ENCODE results near the gene TPSB2.

- TF ChIP-seq CTCF (conservative IDR thresholded peaks at IDR 0.05; ENCODE audit: low read depth, low read length) (no peak), EZH2 (IDR thresholded peaks at IDR 0.05; ENCODE audit: low read length, unreplicated experiment) (no peak), EZH2phosphoT487 (IDR thresholded peaks at IDR 0.05; ENCODE audit: borderline replicate concordance, low read length) (no peak)
These were observed 9.8 kb downstream of the TPSB2 start for GRCh38 chr16:1220098-1220728.
